ENCODE measurements around the gene C1QA. TPM values are rescaled to one million over a fixed set of nuclear protein-coding genes. Genes with fewer than 3 reads are reported as not detected.

The C1QA gene
- total and polyA plus RNA-seq, 2 experiments from 2014 or later = not detected

DNA sequence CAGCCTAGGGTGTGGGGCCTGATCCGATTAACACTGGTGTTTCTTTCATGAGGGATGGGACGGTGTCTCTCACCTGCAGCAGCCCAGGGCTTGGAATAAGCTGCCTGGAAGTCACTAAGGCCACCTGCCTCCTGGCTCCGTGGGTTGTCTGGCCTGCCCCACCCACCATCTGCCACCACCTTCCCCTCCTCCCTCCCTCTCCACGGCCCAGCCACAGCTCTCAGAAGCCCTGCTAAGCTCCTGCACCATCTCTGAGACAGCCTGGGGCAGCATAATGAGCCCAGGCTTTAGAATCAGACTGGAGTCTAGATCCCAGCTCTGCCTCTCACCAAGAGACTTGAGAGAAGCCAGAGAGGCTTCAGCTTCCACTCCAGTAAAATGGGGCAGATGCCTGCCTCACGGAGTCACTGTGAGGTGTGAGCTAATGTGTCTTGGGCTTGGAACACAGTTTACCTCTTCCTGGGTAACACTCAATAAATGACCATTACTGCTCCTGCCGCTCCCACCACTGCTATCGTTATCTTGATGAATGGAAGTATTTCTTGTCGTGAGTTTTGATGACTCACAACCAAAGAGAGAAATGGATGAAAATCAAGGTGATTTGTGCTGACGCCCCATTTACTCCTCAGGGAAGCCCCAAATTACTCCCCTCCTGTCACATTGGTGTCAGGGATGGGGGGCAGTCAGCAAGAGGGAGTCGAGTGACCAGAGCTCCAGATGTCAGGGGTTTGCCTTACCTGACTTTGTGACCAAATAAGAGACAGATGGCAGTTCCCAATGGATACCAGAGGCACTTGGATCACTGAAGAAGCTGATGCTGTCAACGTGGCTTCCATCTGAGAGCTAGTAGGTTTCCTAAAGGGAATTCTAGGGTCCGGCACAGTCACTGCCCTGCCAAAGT, 23.5 kb upstream of the C1QA start:
- no peaks in the 10 kb centered on the region for H3K9me3 ChIP-seq (ENCODE audit: low read depth)
- H3K4me1 ChIP-seq (ENCODE audit: low read depth) = no peaks in the 10 kb centered on the region
- peaks cover 60% of the 10 kb centered on the region for H3K27me3 ChIP-seq
- TF ChIP-seq, protein P1, sequence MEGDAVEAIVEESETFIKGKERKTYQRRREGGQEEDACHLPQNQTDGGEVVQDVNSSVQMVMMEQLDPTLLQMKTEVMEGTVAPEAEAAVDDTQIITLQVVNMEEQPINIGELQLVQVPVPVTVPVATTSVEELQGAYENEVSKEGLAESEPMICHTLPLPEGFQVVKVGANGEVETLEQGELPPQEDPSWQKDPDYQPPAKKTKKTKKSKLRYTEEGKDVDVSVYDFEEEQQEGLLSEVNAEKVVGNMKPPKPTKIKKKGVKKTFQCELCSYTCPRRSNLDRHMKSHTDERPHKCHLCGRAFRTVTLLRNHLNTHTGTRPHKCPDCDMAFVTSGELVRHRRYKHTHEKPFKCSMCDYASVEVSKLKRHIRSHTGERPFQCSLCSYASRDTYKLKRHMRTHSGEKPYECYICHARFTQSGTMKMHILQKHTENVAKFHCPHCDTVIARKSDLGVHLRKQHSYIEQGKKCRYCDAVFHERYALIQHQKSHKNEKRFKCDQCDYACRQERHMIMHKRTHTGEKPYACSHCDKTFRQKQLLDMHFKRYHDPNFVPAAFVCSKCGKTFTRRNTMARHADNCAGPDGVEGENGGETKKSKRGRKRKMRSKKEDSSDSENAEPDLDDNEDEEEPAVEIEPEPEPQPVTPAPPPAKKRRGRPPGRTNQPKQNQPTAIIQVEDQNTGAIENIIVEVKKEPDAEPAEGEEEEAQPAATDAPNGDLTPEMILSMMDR (IDR thresholded peaks at IDR 0.05; ENCODE audit: low read depth, low read length) = no peak
- H3K4me3 ChIP-seq = no peak overlapping the region
- DNase-seq (ENCODE audit: low read depth in 1 of 2, low spot score in 1 of 2) = no peak
- H3K27ac ChIP-seq = no peak overlapping the region
- H3K36me3 ChIP-seq = no peaks in the 10 kb centered on the region

DNA sequence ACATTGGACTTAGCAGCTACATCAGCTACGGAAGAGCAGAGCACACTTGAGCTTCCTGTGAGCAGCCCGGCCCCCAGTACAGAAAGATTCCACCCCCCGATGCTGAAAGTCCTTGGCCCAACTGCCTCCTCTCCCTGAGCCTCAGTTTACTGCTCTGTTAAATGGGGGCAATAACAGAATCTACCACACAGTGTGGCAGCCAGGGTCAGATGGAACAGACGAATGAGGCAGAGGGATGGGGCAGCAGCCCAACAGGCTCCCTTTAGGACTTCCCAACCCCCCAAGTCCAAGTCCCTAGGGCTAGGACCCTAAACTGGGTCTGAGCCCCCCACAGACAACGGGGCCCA, 22.9 kb upstream of the C1QA start:
- Histone ChIP-seq H3K9me3 (ENCODE audit: low read depth) (no peaks in the 10 kb centered on the region), H3K27ac (no peak overlapping the region), H3K4me3 (no peak overlapping the region), H3K4me1 (ENCODE audit: low read depth) (no peaks in the 10 kb centered on the region), H3K27me3 (peaks cover 56% of the 10 kb centered on the region), H3K36me3 (no peaks in the 10 kb centered on the region)
- DNase-seq (ENCODE audit: low read depth in 1 of 2, low spot score in 1 of 2) = no peak
- TF ChIP-seq, protein P1 (IDR thresholded peaks at IDR 0.05; ENCODE audit: low read depth, low read length) = no peak

DNA sequence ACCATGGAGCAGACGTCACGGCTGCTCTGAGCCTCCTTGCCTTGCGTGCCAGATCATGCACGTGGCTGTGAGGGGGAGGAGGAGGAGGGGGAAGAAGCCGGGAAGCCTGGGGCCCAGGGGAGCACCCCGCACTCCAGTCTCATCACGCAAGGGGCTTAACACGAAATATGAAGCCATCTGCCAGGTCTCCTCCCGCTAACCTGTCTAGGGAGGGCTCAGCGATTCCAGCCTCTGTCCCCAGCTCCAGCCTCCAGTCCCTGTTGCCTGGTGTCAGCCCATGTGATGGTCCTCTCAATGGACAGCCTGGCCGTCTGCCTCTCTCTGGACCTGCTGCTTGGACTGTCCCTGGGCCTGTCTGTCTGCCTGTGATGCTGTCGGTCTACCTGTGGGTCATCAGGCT, 22.5 kb upstream of the C1QA start:
- no peak for DNase-seq (ENCODE audit: low read depth in 1 of 2, low spot score in 1 of 2)
- no peaks in the 10 kb centered on the region for H3K4me1 ChIP-seq (ENCODE audit: low read depth)
- no peak overlapping the region for H3K4me3 ChIP-seq
- H3K27me3 ChIP-seq = peaks cover 52% of the 10 kb centered on the region
- no peaks in the 10 kb centered on the region for H3K36me3 ChIP-seq
- H3K27ac ChIP-seq = no peak overlapping the region
- H3K9me3 ChIP-seq (ENCODE audit: low read depth) = no peaks in the 10 kb centered on the region
- TF ChIP-seq, protein P1 (IDR thresholded peaks at IDR 0.05; ENCODE audit: low read depth, low read length) = no peak

DNA sequence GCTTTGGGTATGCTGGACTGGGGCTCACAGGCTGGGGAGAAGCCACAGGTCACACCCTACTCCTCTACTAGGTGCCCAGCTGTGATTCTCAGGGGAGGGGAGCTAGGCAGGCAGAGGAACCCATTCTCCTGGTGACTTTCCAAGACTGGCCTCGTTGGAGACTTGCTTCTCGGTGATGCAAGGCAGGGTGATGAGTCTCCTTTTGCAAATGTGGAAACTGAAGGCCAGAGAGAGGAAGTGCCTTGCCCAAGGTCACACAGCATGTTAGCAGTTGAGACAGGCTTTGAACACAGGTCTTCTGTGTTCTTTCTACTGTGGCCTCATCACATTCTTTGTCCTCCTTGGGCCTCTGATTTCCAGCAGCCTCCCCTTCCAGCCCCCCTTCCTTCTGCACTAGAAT, 20.5 kb upstream of the C1QA start:
- no peak for DNase-seq (ENCODE audit: low read depth in 1 of 2, low spot score in 1 of 2)
- H3K27me3 ChIP-seq = peaks cover 39% of the 10 kb centered on the region
- no peak overlapping the region for H3K4me3 ChIP-seq
- no peaks in the 10 kb centered on the region for H3K4me1 ChIP-seq (ENCODE audit: low read depth)
- TF ChIP-seq, protein P1 (IDR thresholded peaks at IDR 0.05; ENCODE audit: low read depth, low read length) = no peak
- H3K36me3 ChIP-seq = no peaks in the 10 kb centered on the region
- no peaks in the 10 kb centered on the region for H3K9me3 ChIP-seq (ENCODE audit: low read depth)
- H3K27ac ChIP-seq = no peak overlapping the region

DNA sequence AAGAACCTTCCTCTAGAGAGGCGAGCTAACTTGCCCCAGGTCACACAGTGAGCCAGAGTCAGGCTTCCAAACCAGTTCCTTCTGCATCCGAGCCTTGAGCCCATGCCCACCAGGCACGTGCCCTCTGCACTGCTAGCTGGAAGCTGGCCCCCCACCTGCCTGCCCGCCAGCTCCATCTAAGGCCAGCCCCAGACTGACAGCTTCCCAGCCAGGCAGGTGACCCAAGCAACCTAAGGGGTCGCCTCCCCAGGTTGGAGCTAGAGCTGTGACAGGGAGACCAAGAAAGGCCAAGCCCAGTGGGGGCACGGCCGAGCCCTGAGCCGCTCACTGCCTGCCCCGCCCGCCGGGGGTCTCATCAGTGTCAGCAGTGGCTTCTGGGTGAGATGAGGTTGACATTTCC, 19.9 kb upstream of the C1QA start:
- Histone ChIP-seq H3K27me3 (peaks cover 45% of the 10 kb centered on the region), H3K36me3 (no peaks in the 10 kb centered on the region), H3K4me1 (ENCODE audit: low read depth) (no peaks in the 10 kb centered on the region), H3K9me3 (ENCODE audit: low read depth) (no peaks in the 10 kb centered on the region), H3K27ac (no peak overlapping the region), H3K4me3 (no peak overlapping the region)
- DNase-seq (ENCODE audit: low read depth in 1 of 2, low spot score in 1 of 2) = no peak
- TF ChIP-seq, protein P1 (IDR thresholded peaks at IDR 0.05; ENCODE audit: low read depth, low read length) = no peak
